ENCODE results near the gene RAP1B. TPM values are rescaled to one million over a fixed set of nuclear protein-coding genes. Genes with fewer than 3 reads are reported as not detected.
A peak's percentile ranks its signal among the peaks of the same experiment; 100 is the strongest.
"Not testable (repeated sequence)": the region's sequence is repeated elsewhere in the genome, so short reads cannot be mapped to it uniquely, and the experiment has no call there.

The RAP1B gene
- total and polyA plus RNA-seq, 9 donors, result 81.8 to 195 (median 107) TPM

DNA sequence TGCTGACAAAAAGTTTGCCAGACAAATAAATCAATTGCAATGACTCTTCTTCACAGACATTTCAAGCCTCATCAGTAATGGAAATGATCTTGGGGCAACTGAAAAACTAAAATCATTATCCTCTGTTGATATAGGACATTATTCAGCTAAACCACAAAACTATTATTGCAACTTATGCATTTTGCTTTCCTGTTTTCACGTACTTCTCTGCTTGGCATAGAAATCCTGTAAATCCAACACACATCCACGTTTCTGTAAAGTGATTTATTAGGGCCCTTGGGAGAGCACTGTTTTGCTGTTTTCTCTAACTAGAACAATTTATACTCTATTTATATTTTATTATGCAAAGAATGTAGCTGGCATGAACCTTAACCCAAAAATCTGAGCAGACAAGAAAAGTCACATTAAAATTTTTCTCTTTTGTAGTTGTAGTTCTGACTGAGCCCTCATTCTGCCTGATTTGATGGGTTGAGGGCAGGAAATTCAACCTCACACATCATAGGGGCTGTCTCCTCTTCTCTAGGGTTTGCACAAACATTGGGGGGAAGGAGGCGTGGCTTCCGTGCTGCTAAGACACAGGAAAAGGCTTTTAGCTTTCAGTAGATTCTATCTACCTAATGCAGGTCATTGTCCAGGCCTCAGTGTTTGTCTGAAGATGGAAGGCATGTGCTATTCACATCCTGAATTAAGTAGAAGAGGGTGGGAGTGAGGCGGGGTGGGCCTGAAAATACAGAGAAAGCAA, 64.6 kb downstream of the RAP1B start:
- Histone ChIP-seq H3K4me3 (no peak overlapping the region), H3K4me1 (ENCODE audit: insufficient read depth) (no peaks in the 10 kb centered on the region), H3K27ac (no peak overlapping the region), H3K36me3 (no peaks in the 10 kb centered on the region), H3K27me3 (no peaks in the 10 kb centered on the region), H3K9me3 (no peaks in the 10 kb centered on the region)
- DNase-seq, result no peak
- 57 to 63% (median 59%) methylated on average over 5 of the region's 5 CpGs for WGBS, 3 donors
- TF ChIP-seq, protein P1, sequence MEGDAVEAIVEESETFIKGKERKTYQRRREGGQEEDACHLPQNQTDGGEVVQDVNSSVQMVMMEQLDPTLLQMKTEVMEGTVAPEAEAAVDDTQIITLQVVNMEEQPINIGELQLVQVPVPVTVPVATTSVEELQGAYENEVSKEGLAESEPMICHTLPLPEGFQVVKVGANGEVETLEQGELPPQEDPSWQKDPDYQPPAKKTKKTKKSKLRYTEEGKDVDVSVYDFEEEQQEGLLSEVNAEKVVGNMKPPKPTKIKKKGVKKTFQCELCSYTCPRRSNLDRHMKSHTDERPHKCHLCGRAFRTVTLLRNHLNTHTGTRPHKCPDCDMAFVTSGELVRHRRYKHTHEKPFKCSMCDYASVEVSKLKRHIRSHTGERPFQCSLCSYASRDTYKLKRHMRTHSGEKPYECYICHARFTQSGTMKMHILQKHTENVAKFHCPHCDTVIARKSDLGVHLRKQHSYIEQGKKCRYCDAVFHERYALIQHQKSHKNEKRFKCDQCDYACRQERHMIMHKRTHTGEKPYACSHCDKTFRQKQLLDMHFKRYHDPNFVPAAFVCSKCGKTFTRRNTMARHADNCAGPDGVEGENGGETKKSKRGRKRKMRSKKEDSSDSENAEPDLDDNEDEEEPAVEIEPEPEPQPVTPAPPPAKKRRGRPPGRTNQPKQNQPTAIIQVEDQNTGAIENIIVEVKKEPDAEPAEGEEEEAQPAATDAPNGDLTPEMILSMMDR (IDR thresholded peaks at IDR 0.05), result no peak
- no peak for TF ChIP-seq POLR2A (IDR thresholded peaks at IDR 0.05)
- TF ChIP-seq EP300 (IDR thresholded peaks at IDR 0.05), result no peak
- intact Hi-C loops (cut with DNase I), result no loop called here

GRCh38 chr12:68676854-68677253, 66.2 kb downstream of the RAP1B start:
- intact Hi-C loops (cut with DNase I); H3K27ac ChIP-seq; H3K9me3 ChIP-seq; H3K4me3 ChIP-seq; H3K27me3 ChIP-seq; DNase-seq; H3K36me3 ChIP-seq; H3K4me1 ChIP-seq (ENCODE audit: insufficient read depth): not testable (repeated sequence)
- WGBS, 3 donors, result 87 to 92% (median 92%) methylated on average over 5 of the region's 5 CpGs

GRCh38 chr12:68686262-68686594, 75.5 kb downstream of the RAP1B start:
- Histone ChIP-seq H3K4me1 (ENCODE audit: insufficient read depth) (peaks cover 2% of the 10 kb centered on the region), H3K27ac (peak overlapping the region in 1 of 2 donors; percentile 62), H3K36me3 (no peaks in the 10 kb centered on the region), H3K9me3 (no peaks in the 10 kb centered on the region), H3K4me3 (peak overlapping the region; percentile 96), H3K27me3 (no peaks in the 10 kb centered on the region)
- intact Hi-C loops (cut with DNase I), result loop anchor here in 2 of 4 donors (5.0 to 10.0 kb wide), 2 partner anchors 71 to 329 kb away; partner anchors contain the start of gene RAP1B (in 1 of the 2)
- WGBS, 3 donors, result 12 to 26% (median 18%) methylated on average over 3 of the region's 3 CpGs
- no peak for DNase-seq
- TF ChIP-seq, protein P1 (IDR thresholded peaks at IDR 0.05), result no peak
- TF ChIP-seq POLR2A (IDR thresholded peaks at IDR 0.05) (no peak), EP300 (IDR thresholded peaks at IDR 0.05) (no peak)

GRCh38 chr12:68686595-68687521, 76.2 kb downstream of the RAP1B start, which contains the start of gene NUP107:
NUP107 (plus strand) TSS chr12:68686978; CDS start chr12:68687066, 88 bp downstream.
- Histone ChIP-seq H3K4me1 (ENCODE audit: insufficient read depth) (peaks cover 2% of the 10 kb centered on the region), H3K27me3 (no peaks in the 10 kb centered on the region), H3K9me3 (no peaks in the 10 kb centered on the region), H3K4me3 (peak within 1 kb of the TSS; percentile 96), H3K27ac (peak within 1 kb of the TSS in 1 of 2 donors; percentile 62), H3K36me3 (no peaks in the 10 kb centered on the region)
- intact Hi-C loops (cut with DNase I), result loop anchor here in 2 of 4 donors (5.0 to 10.0 kb wide), 2 partner anchors 72 to 330 kb away; partner anchors contain the start of gene RAP1B (in 1 of the 2)
- peak; percentile 67 for TF ChIP-seq EP300 (IDR thresholded peaks at IDR 0.05)
- TF ChIP-seq POLR2A (IDR thresholded peaks at IDR 0.05), result peak; percentile 54
- TF ChIP-seq, protein P1 (IDR thresholded peaks at IDR 0.05), result peak in 2 of 3 donors; percentile 17 to 38
- WGBS, 3 donors, result 0 to 1% (median 1%) methylated on average over 44 of the region's 44 CpGs
- DNase-seq, result peak; percentile 99 to 100 (median 99)

Measured in ovary (tissue), 9 donors.